ENCODE results near the gene ANKRD13B. TPM values are rescaled to one million over a fixed set of nuclear protein-coding genes. Genes with fewer than 3 reads are reported as not detected.

Gene ANKRD13B
- total and polyA plus RNA-seq, 2 of the 13 experiments (the other 11 are each of a cell fraction or from before 2014, with no cell fraction given): 1.7 to 1.8 TPM

DNA sequence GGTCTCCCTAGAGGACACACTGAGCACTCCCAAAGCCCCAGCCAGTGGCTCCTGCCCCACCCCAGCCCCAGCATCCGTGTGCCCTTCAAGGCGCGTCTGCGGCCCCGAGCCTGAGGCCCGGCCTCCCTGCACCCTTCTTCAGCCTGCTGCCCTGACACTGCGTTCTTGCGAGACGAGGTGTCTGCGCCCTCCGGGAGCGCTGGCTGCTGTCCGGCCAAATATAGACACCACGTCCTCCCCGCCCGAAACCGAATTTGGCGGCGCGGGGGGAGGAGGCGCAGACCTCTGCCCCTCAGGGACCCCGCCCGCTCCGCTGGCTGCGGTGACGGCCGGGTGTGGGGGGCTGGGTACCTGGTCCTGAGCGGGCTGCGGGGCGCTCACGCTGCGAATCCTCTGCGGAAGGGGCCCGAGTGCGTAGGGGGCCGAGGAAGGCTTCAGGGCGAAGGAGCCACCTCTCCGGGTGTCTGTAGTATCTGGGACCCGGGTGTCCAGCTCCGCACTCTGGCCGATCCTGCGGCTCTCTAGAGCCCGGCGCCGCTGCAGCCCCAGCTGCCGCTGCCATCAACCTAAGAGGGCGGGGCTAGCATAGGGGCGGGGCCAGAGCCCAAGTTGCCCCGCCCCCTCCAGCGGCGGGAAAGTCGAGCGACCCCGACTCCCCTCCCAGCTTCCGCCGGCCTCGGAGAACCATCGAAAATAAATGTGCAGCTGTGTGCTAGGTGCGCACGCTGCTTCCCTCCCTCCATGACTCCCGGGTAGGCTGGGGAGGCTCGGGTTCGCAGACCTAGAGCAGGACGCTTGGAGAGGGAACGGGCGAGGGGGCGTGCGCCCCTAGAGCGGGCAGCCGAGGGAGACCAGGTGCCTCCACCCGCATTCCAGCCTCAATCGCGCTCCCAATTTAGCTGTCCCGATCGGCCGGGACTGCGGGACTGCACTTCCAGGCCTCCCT is 29.7 kb downstream of the ANKRD13B start, which contains the start of gene CORO6 (continued):
- TF ChIP-seq, protein P1, sequence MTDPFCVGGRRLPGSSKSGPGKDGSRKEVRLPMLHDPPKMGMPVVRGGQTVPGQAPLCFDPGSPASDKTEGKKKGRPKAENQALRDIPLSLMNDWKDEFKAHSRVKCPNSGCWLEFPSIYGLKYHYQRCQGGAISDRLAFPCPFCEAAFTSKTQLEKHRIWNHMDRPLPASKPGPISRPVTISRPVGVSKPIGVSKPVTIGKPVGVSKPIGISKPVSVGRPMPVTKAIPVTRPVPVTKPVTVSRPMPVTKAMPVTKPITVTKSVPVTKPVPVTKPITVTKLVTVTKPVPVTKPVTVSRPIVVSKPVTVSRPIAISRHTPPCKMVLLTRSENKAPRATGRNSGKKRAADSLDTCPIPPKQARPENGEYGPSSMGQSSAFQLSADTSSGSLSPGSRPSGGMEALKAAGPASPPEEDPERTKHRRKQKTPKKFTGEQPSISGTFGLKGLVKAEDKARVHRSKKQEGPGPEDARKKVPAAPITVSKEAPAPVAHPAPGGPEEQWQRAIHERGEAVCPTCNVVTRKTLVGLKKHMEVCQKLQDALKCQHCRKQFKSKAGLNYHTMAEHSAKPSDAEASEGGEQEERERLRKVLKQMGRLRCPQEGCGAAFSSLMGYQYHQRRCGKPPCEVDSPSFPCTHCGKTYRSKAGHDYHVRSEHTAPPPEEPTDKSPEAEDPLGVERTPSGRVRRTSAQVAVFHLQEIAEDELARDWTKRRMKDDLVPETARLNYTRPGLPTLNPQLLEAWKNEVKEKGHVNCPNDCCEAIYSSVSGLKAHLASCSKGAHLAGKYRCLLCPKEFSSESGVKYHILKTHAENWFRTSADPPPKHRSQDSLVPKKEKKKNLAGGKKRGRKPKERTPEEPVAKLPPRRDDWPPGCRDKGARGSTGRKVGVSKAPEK (CRISPR knock-in tag; IDR thresholded peaks at IDR 0.05; ENCODE audit: borderline replicate concordance): no peak
- TF ChIP-seq RELA (CRISPR knock-in tag; IDR thresholded peaks at IDR 0.05) (no peak), TAF1 (CRISPR knock-in tag; IDR thresholded peaks at IDR 0.05) (peak; percentile 30; the same call in 1 of the 2 replicates), ZNF235 (CRISPR knock-in tag; IDR thresholded peaks at IDR 0.05; ENCODE audit: borderline replicate concordance) (no peak), SMAD9 (CRISPR knock-in tag; IDR thresholded peaks at IDR 0.05) (no peak), MAFF (IDR thresholded peaks at IDR 0.05; ENCODE audit: low read depth, low read length) (no peak), ZNF879 (CRISPR knock-in tag; IDR thresholded peaks at IDR 0.05) (no peak), SAP130 (CRISPR knock-in tag; IDR thresholded peaks at IDR 0.05; ENCODE audit: low read depth) (peak; percentile 49), FOXA3 (CRISPR knock-in tag; IDR thresholded peaks at IDR 0.05) (no peak), SETDB1 (CRISPR knock-in tag; IDR thresholded peaks at IDR 0.05; ENCODE audit: borderline replicate concordance) (no peak), ZNF749 (CRISPR knock-in tag; IDR thresholded peaks at IDR 0.05; ENCODE audit: borderline replicate concordance) (no peak), ZNF468 (CRISPR knock-in tag; IDR thresholded peaks at IDR 0.05) (no peak), TBP (CRISPR knock-in tag; IDR thresholded peaks at IDR 0.05) (no peak), RBM22 (optimal IDR thresholded peaks at IDR 0.05; ENCODE audit: low read length) (no peak), ZSCAN22 (CRISPR knock-in tag; IDR thresholded peaks at IDR 0.05) (no peak), ZFP82 (CRISPR knock-in tag; IDR thresholded peaks at IDR 0.05; ENCODE audit: borderline replicate concordance) (no peak), ZNF713 (CRISPR knock-in tag; IDR thresholded peaks at IDR 0.05) (no peak)
- TF ChIP-seq, protein P2, sequence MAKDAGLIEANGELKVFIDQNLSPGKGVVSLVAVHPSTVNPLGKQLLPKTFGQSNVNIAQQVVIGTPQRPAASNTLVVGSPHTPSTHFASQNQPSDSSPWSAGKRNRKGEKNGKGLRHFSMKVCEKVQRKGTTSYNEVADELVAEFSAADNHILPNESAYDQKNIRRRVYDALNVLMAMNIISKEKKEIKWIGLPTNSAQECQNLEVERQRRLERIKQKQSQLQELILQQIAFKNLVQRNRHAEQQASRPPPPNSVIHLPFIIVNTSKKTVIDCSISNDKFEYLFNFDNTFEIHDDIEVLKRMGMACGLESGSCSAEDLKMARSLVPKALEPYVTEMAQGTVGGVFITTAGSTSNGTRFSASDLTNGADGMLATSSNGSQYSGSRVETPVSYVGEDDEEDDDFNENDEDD (CRISPR knock-in tag; IDR thresholded peaks at IDR 0.05; ENCODE audit: borderline replicate concordance): peak; percentile 86; the same call in 1 of the 2 replicates
- TF ChIP-seq, protein P3, sequence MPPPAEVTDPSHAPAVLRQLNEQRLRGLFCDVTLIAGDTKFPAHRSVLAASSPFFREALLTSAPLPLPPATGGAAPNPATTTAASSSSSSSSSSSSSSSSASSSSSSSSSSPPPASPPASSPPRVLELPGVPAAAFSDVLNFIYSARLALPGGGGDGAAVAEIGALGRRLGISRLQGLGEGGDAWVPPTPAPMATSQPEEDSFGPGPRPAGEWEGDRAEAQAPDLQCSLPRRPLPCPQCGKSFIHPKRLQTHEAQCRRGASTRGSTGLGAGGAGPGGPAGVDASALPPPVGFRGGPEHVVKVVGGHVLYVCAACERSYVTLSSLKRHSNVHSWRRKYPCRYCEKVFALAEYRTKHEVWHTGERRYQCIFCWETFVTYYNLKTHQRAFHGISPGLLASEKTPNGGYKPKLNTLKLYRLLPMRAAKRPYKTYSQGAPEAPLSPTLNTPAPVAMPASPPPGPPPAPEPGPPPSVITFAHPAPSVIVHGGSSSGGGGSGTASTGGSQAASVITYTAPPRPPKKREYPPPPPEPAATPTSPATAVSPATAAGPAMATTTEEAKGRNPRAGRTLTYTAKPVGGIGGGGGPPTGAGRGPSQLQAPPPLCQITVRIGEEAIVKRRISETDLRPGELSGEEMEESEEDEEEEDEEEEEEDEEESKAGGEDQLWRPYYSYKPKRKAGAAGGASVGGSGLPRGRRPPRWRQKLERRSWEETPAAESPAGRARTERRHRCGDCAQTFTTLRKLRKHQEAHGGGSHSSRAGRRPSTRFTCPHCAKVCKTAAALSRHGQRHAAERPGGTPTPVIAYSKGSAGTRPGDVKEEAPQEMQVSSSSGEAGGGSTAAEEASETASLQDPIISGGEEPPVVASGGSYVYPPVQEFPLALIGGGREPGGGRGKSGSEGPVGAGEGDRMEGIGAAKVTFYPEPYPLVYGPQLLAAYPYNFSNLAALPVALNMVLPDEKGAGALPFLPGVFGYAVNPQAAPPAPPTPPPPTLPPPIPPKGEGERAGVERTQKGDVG (CRISPR knock-in tag; IDR thresholded peaks at IDR 0.05; ENCODE audit: borderline replicate concordance): no peak
- TF ChIP-seq, protein P4, sequence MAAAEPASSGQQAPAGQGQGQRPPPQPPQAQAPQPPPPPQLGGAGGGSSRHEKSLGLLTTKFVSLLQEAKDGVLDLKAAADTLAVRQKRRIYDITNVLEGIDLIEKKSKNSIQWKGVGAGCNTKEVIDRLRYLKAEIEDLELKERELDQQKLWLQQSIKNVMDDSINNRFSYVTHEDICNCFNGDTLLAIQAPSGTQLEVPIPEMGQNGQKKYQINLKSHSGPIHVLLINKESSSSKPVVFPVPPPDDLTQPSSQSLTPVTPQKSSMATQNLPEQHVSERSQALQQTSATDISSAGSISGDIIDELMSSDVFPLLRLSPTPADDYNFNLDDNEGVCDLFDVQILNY (CRISPR knock-in tag; conservative IDR thresholded peaks at IDR 0.05): 0 out of 2 replicates have a peak, but pooled peaks have one; percentile 76

Measured in HepG2 (cell line).